Caco-2 (cell line): Measurements from ENCODE around the gene MT1A. TPM values are rescaled to one million over a fixed set of nuclear protein-coding genes. Genes with fewer than 3 reads are reported as not detected.

Experiments
- BruUV-seq: library from RNA; stranded (reverse); fragments of 400-500 nt; replicated peaks from 2 replicates; lab custom pipeline; 2021; lab: Mats Ljungman, UMichigan
- CTCF ChIA-PET: fragments of 300-600 bp; sonication (Branson Sonifier 250); formaldehyde crosslinking; loops from one replicate; lab custom pipeline; 2022; ENCODE audit warnings: antibody characterized with exemption; lab: Charles Lee
- POLR2A ChIA-PET: fragments of 300-600 bp; sonication (Branson Sonifier 250); formaldehyde crosslinking; loops from one replicate; lab custom pipeline; 2022; ENCODE audit warnings: antibody characterized with exemption; lab: Charles Lee
- DNase-seq, 2 experiments: peaks; one replicate each; pipeline versions ENCODE4 v3.0.0 to v3.0.0-alpha.2; 2020 to 2022
- H3K27me3 ChIP-seq: replicated peaks from 2 replicates; pipeline ENCODE4 v1.6.0; 2011; ENCODE audit warnings: low read length; ENCODE audit not compliant: control insufficient read depth, insufficient read depth
- H3K36me3 ChIP-seq: 2 replicates; pipeline ENCODE4 v1.5.1; 2011; ENCODE audit warnings: low read length; ENCODE audit not compliant: control insufficient read depth, insufficient read depth
- H3K4me1 ChIP-seq: fragments of 250-450 bp; sonication (Bioruptor Pico); 2 replicates; pipeline ENCODE4 v1.5.1; 2020; ENCODE audit warnings: mild to moderate bottlenecking
- H3K4me3 ChIP-seq: 2 replicates; pipeline ENCODE4 v1.5.1; 2011; ENCODE audit warnings: low read depth, mild to moderate bottlenecking, control low read depth, low read length
- H3K9me3 ChIP-seq: fragments of 250-450 bp; sonication (Bioruptor Pico); 2 replicates; pipeline ENCODE4 v1.5.1; 2020; ENCODE audit warnings: mild to moderate bottlenecking, moderate library complexity
- H3K27ac Mint-ChIP-seq: one replicate; pipeline ENCODE4 v1.8.0; 2022; ENCODE audit warnings: mixed read lengths; ENCODE audit not compliant: unreplicated experiment
- H3K27me3 Mint-ChIP-seq: one replicate; pipeline ENCODE4 v1.8.0; 2022; ENCODE audit warnings: mixed read lengths; ENCODE audit not compliant: insufficient read depth, unreplicated experiment
- H3K36me3 Mint-ChIP-seq: one replicate; pipeline ENCODE4 v1.8.0; 2022; ENCODE audit warnings: mild to moderate bottlenecking, mixed read lengths; ENCODE audit not compliant: insufficient read depth, unreplicated experiment
- H3K4me1 Mint-ChIP-seq: one replicate; pipeline ENCODE4 v1.8.0; 2022; ENCODE audit warnings: low read depth, mixed read lengths; ENCODE audit not compliant: unreplicated experiment
- H3K4me3 Mint-ChIP-seq: one replicate; pipeline ENCODE4 v1.8.0; 2022; ENCODE audit warnings: mild to moderate bottlenecking, moderate library complexity, mixed read lengths; ENCODE audit not compliant: unreplicated experiment
- H3K9me3 Mint-ChIP-seq: one replicate; pipeline ENCODE4 v1.8.0; 2022; ENCODE audit warnings: mixed read lengths; ENCODE audit not compliant: unreplicated experiment
- intact Hi-C: fragments of 100-400 bp; cut with micrococcal nuclease; formaldehyde crosslinking; loops from one replicate; pipeline ENCODE4 v1.10.0; 2022; ENCODE audit not compliant: unreplicated experiment
- total RNA-seq: library from RNA; stranded (reverse); gene quantifications from 2 replicates; pipeline ENCODE4 v1.2.3, GENCODE V29; 2022
- TF ChIP-seq, protein P1 (sequence below), 2 experiments: fragments of 200-600 bp in 1 of 2; IDR thresholded peaks; 1 replicate in 1 of 2; 2 replicates in 1 of 2; pipeline versions ENCODE4 v1.5.1 to v1.8.0; 2011 to 2022; ENCODE audit warnings: antibody characterized with exemption in 1 of 2, control low read depth in 1 of 2, inconsistent platforms in 1 of 2, low read depth in 1 of 2, low read length in 1 of 2, mild to moderate bottlenecking in 1 of 2, moderate library complexity in 1 of 2; ENCODE audit not compliant: insufficient read depth in 1 of 2, severe bottlenecking in 1 of 2, unreplicated experiment in 1 of 2

Gene MT1A
- total RNA-seq, 1 experiment from 2014 or later = 2.5 TPM

DNA sequence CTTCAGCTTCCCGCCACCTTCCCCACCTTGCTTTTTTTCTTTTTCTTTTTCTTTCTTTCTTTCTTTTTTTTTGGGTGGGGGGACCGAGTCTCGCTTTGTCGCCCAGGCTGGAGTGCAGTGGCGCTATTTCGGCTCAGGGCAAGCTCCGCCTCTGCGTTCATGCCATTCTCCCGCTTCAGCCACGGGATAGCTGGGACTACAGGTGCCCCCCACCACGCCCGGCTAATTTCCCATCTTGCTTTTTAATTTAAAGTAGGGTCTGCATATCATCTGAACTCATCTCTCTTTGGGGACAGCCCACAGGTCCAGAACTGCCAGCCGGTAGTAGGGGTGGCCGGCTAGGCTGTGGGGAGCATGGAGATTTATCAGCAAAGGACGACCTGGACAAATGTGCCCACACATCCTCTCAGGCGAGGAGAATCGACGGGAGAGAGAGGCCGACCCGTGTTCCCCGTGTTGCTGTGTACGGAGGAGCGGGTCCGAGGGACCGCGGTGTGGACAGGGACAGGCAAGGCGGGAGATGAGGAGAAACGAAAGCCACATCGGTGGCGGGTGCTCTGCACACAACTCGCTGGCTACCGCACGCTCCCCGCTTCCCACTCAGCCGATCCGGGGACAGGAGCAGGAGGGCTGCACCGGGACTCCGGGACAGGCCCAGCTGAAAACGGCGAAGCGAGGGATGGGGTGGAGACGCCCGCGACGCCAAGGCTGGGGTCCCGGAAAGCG is 3.6 kb upstream of the MT1A start:
- peaks cover 5% of the 10 kb centered on the region for H3K4me1 Mint-ChIP-seq
- Histone ChIP-seq H3K36me3 (no peaks in the 10 kb centered on the region), H3K9me3 (no peaks in the 10 kb centered on the region), H3K4me1 (no peaks in the 10 kb centered on the region), H3K4me3 (no peak overlapping the region), H3K27me3 (peaks cover 13% of the 10 kb centered on the region)
- ChIA-PET POLR2A (interaction anchor here (0.6 kb wide), 1 partner anchor 67 kb away, joined by 5 read pairs; no protein-coding TSS in a partner anchor), CTCF (interaction anchor here (0.9 kb wide), 1 partner anchor 34 kb away, joined by 3 read pairs; no protein-coding TSS in a partner anchor)
- H3K27me3 Mint-ChIP-seq = peaks cover 32% of the 10 kb centered on the region
- TF ChIP-seq, protein P1, sequence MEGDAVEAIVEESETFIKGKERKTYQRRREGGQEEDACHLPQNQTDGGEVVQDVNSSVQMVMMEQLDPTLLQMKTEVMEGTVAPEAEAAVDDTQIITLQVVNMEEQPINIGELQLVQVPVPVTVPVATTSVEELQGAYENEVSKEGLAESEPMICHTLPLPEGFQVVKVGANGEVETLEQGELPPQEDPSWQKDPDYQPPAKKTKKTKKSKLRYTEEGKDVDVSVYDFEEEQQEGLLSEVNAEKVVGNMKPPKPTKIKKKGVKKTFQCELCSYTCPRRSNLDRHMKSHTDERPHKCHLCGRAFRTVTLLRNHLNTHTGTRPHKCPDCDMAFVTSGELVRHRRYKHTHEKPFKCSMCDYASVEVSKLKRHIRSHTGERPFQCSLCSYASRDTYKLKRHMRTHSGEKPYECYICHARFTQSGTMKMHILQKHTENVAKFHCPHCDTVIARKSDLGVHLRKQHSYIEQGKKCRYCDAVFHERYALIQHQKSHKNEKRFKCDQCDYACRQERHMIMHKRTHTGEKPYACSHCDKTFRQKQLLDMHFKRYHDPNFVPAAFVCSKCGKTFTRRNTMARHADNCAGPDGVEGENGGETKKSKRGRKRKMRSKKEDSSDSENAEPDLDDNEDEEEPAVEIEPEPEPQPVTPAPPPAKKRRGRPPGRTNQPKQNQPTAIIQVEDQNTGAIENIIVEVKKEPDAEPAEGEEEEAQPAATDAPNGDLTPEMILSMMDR (IDR thresholded peaks at IDR 0.05; ENCODE audit: insufficient read depth in 1 of 2, low read depth in 1 of 2, low read length in 1 of 2, severe bottlenecking in 1 of 2, unreplicated experiment in 1 of 2) = no peak
- no peaks in the 10 kb centered on the region for H3K36me3 Mint-ChIP-seq
- no TSS peak for BruUV-seq
- no peak for DNase-seq
- intact Hi-C loops = no loop called here
- H3K27ac Mint-ChIP-seq = no peak overlapping the region
- H3K9me3 Mint-ChIP-seq = no peaks in the 10 kb centered on the region
- no peak overlapping the region for H3K4me3 Mint-ChIP-seq

DNA sequence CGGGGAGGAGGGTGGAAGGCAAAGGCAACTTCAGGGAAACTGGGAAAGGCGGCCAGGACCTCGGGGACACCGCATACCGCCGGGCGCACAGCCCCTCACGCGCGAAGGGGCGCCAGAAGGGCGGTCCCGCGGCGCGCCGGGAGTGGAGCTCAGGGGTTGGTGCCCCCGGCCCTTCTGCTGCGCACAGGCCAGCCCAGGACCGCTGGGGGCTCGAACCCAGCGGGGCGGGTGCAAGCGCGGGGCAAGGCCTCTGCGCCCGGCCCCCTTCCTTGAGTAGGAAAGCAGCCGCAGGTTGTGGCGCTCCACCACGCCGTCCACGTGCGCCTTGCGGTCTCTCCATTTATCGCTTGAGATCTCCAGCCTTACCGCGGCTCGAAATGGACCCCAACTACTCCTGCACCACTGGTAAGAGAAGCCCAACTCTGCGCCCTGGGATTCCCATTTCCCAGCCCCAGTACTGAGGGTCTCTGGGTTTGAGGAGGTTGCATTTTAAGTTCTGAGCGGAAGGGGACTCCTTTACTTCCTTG is 3.0 kb upstream of the MT1A start:
- no peaks in the 10 kb centered on the region for H3K36me3 Mint-ChIP-seq
- no peak overlapping the region for H3K4me3 Mint-ChIP-seq
- H3K36me3 ChIP-seq = no peaks in the 10 kb centered on the region
- CTCF ChIA-PET = no interaction called here
- H3K4me1 Mint-ChIP-seq = peaks cover 5% of the 10 kb centered on the region
- no peaks in the 10 kb centered on the region for H3K4me1 ChIP-seq
- intact Hi-C loops = no loop called here
- H3K27ac Mint-ChIP-seq = no peak overlapping the region
- TF ChIP-seq, protein P1 (IDR thresholded peaks at IDR 0.05; ENCODE audit: insufficient read depth in 1 of 2, low read depth in 1 of 2, low read length in 1 of 2, severe bottlenecking in 1 of 2, unreplicated experiment in 1 of 2) = no peak
- H3K27me3 Mint-ChIP-seq = peaks cover 32% of the 10 kb centered on the region
- no peaks in the 10 kb centered on the region for H3K9me3 Mint-ChIP-seq
- BruUV-seq = no TSS peak
- no peaks in the 10 kb centered on the region for H3K9me3 ChIP-seq
- peaks cover 13% of the 10 kb centered on the region for H3K27me3 ChIP-seq
- no peak overlapping the region for H3K4me3 ChIP-seq
- no peak for DNase-seq
- POLR2A ChIA-PET = no interaction called here

DNA sequence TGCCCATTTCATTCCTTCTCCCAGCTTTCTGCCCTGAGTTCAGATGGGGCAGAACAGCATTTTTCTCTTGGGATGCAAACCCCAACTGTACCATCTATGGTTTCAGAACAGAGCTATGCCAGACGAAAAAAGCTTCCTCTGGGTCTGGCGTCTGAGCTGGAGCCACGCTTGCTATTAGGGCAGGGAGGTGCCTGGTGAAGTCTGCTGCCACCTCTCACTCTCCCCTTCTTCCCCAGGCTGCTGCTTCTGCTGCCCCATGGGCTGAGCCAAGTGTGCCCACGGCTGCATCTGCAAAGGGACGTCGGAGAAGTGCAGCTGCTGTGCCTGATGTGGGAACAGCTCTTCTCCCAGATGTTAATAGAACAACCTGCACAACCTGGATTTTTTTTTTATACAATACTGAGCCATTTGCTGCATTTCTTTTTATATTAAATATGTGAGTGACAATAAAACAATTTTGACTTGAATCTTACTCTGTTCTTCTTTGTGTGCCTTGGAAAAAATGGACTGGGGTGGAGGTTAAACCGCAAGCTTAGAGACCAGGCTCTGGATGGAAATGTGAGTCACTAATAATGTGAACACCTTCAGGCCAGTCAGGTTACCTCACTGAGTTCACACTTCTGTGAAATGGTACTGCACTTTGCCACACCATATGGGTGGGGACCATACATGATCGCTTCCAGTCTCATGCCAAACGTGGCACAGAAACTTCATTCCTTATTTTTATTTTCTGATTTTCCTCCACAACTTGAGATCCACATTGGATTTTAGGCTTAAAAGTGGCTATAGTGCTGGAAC is 1.7 kb upstream of the MT1A start:
- Mint-ChIP-seq H3K4me1 (peaks cover 3% of the 10 kb centered on the region), H3K4me3 (no peak overlapping the region), H3K36me3 (no peaks in the 10 kb centered on the region), H3K9me3 (no peaks in the 10 kb centered on the region), H3K27ac (no peak overlapping the region), H3K27me3 (peaks cover 27% of the 10 kb centered on the region)
- peaks cover 12% of the 10 kb centered on the region for H3K27me3 ChIP-seq
- ChIA-PET CTCF (interaction anchor here (1.0 kb wide), 1 partner anchor 65 kb away, joined by 3 read pairs; no protein-coding TSS in a partner anchor), POLR2A (no interaction called here)
- TF ChIP-seq, protein P1 (IDR thresholded peaks at IDR 0.05; ENCODE audit: insufficient read depth in 1 of 2, low read depth in 1 of 2, low read length in 1 of 2, severe bottlenecking in 1 of 2, unreplicated experiment in 1 of 2) = no peak
- H3K36me3 ChIP-seq = no peaks in the 10 kb centered on the region
- no peak overlapping the region for H3K4me3 ChIP-seq
- no TSS peak for BruUV-seq
- no peaks in the 10 kb centered on the region for H3K9me3 ChIP-seq
- intact Hi-C loops = no loop called here
- no peak for DNase-seq
- no peaks in the 10 kb centered on the region for H3K4me1 ChIP-seq
